PC-9 (cell line): Measurements from ENCODE around the gene SHC2.
"Not testable (repeated sequence)": the region's sequence is repeated elsewhere in the genome, so short reads cannot be mapped to it uniquely, and the experiment has no call there.

Source experiments
- EZH2 ChIP-seq: fragments of 200-600 bp; sonication (generic); IDR thresholded peaks from 2 replicates; pipeline ENCODE4 v1.8.0; 2017; ENCODE audit warnings: antibody characterized with exemption, low read depth
- TF ChIP-seq, protein P1 (sequence below): fragments of 200-600 bp; sonication (generic); conservative IDR thresholded peaks from 2 replicates; pipeline ENCODE4 v1.6.1; 2017; ENCODE audit warnings: mixed run types, antibody characterized with exemption, mild to moderate bottlenecking, moderate library complexity

DNA sequence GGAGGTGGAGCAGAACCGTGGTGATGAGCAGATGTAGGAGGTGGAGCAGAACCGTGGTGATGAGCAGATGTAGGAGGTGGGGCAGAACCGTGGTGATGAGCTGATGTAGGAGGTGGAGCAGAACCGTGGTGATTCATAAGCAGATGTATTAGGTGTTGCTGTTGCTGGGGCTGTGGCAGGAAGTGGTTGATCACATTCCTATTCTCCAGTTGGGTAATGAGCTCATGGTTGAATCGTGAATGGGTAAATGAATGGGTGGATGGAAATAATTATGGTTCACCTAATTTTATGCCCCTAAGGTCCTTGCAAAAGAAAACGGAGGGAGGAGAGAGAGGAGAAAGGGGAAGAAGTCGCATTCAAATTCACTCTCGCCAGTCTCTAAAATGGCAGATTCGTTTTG is 78.3 kb downstream of the SHC2 start:
- TF ChIP-seq, protein P1, sequence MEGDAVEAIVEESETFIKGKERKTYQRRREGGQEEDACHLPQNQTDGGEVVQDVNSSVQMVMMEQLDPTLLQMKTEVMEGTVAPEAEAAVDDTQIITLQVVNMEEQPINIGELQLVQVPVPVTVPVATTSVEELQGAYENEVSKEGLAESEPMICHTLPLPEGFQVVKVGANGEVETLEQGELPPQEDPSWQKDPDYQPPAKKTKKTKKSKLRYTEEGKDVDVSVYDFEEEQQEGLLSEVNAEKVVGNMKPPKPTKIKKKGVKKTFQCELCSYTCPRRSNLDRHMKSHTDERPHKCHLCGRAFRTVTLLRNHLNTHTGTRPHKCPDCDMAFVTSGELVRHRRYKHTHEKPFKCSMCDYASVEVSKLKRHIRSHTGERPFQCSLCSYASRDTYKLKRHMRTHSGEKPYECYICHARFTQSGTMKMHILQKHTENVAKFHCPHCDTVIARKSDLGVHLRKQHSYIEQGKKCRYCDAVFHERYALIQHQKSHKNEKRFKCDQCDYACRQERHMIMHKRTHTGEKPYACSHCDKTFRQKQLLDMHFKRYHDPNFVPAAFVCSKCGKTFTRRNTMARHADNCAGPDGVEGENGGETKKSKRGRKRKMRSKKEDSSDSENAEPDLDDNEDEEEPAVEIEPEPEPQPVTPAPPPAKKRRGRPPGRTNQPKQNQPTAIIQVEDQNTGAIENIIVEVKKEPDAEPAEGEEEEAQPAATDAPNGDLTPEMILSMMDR = not testable (repeated sequence)
- TF ChIP-seq EZH2 = not testable (repeated sequence)
